ENCODE results near the gene PDCD4. TPM values are rescaled to one million over a fixed set of nuclear protein-coding genes. Genes with fewer than 3 reads are reported as not detected.

Gene PDCD4
- total RNA-seq, 1 experiment from 2014 or later, result 63.0 TPM

DNA sequence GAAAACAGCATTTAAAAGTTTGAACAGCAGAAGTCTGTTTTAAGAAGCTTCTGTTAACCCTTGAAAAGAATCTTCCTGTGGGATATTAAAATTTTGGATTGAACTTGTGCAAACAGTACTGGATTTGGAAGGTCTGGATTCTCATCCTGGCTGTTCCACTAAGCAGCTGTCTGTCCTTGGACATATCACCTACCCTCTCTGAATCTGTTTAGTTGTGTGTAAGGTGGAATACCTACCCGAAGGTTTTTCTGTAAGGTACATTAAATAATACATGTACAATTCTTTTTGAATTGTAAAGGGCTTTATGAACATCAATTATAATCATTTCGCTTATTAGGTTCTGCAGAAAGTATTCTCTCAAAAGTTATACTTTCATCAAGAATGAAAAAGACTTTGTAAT lies 2.2 kb downstream of the PDCD4 start:
- H3K79me2 ChIP-seq (ENCODE audit: insufficient read depth, low read length), result no peaks in the 10 kb centered on the region
- no peak overlapping the region for H3K4me3 ChIP-seq (replicated peaks in 1 of 2; ENCODE audit: low read depth in 1 of 2, low read length in 2 of 2)
- ChIA-PET CTCF (no interaction called here), RAD21 (ENCODE audit: low non-redundant PET in 1 of 2, low total read pairs in 2 of 2, uncharacterized antibody in 2 of 2, unreplicated experiment in 2 of 2) (no interaction called here), POLR2A (no interaction called here)
- no peak for TF ChIP-seq TCF7L2 (IDR thresholded peaks at IDR 0.05; ENCODE audit: borderline replicate concordance, extremely low read depth, insufficient read depth, insufficient read length)
- H3K36me3 ChIP-seq (ENCODE audit: control insufficient read depth in 1 of 2, insufficient read depth in 2 of 2, low read length in 2 of 2), result 0 out of 4 replicates have a peak, but pooled peaks cover 0 to 2% of the 10 kb centered on the region in 2 experiments
- no peak overlapping the region for H2AFZ ChIP-seq (ENCODE audit: low read depth, low read length, poor library complexity, severe bottlenecking)
- H4K20me1 ChIP-seq (ENCODE audit: insufficient read depth), result no peaks in the 10 kb centered on the region
- BruUV-seq (replicated peaks), result no TSS peak
- ATAC-seq, result no peak
- no peak overlapping the region for H3K4me2 ChIP-seq (ENCODE audit: low read length)
- H3K9ac ChIP-seq (ENCODE audit: low read length), result no peak overlapping the region
- DNase-seq (ENCODE audit: low read depth, low spot score), result no peak
- H3K27ac ChIP-seq (ENCODE audit: low read depth, low read length), result no peak overlapping the region
- H3K4me1 ChIP-seq (ENCODE audit: control insufficient read depth in 1 of 2, insufficient read depth in 2 of 2, low read length in 2 of 2), result peaks cover 14 to 20% of the 10 kb centered on the region in 2 experiments; a peak in 3 of 4 replicates
- no peaks in the 10 kb centered on the region for H3K27me3 ChIP-seq (ENCODE audit: insufficient read depth, low read length)
- intact Hi-C loops (cut with micrococcal nuclease), result no loop called here
- H3K9me2 ChIP-seq (ENCODE audit: insufficient read depth), result no peaks in the 10 kb centered on the region
- no peaks in the 10 kb centered on the region for H3K9me3 ChIP-seq (ENCODE audit: control insufficient read depth in 1 of 2, insufficient read depth in 1 of 2, low read depth in 1 of 2, low read length in 2 of 2)

DNA sequence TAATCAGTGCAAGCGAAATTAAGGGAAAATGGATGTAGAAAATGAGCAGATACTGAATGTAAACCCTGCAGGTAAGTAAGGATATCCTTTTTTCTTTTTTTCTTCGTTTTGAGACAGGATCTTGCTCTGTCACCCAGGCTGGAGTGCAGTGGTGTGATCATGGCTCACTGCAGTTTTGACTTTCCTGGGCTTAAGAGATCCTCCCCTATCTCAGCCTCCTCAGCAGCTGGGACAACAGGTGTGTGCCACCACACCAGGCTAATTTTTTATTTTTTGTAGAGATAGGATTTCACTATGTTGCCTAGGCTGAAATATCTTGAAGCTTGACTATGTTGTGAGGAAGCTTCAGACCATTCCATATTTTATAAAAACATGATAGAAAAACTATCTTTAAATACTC lies 4.3 kb downstream of the PDCD4 start:
- no peaks in the 10 kb centered on the region for H3K79me2 ChIP-seq (ENCODE audit: insufficient read depth, low read length)
- intact Hi-C loops (cut with micrococcal nuclease), result no loop called here
- H3K36me3 ChIP-seq (ENCODE audit: control insufficient read depth in 1 of 2, insufficient read depth in 2 of 2, low read length in 2 of 2), result 0 out of 4 replicates have a peak, but pooled peaks cover 0 to 2% of the 10 kb centered on the region in 2 experiments
- no peaks in the 10 kb centered on the region for H3K9me2 ChIP-seq (ENCODE audit: insufficient read depth)
- BruUV-seq (replicated peaks), result no TSS peak
- ChIA-PET RAD21 (ENCODE audit: low non-redundant PET in 1 of 2, low total read pairs in 2 of 2, uncharacterized antibody in 2 of 2, unreplicated experiment in 2 of 2) (no interaction called here), CTCF (interaction anchor here (1.4 kb wide), 1 partner anchor 11 kb away, joined by 5 read pairs; no protein-coding TSS in a partner anchor), POLR2A (no interaction called here)
- TF ChIP-seq YY1 (IDR thresholded peaks at IDR 0.05; ENCODE audit: extremely low read depth, insufficient replicate concordance, low read depth, low read length), result no peak
- no peak for TF ChIP-seq ZFX (IDR thresholded peaks at IDR 0.05)
- TF ChIP-seq EZH2phosphoT487 (IDR thresholded peaks at IDR 0.05; ENCODE audit: borderline replicate concordance), result no peak
- no peak for TF ChIP-seq TCF7L2 (IDR thresholded peaks at IDR 0.05; ENCODE audit: borderline replicate concordance, extremely low read depth, insufficient read depth, insufficient read length)
- TF ChIP-seq, protein P1, sequence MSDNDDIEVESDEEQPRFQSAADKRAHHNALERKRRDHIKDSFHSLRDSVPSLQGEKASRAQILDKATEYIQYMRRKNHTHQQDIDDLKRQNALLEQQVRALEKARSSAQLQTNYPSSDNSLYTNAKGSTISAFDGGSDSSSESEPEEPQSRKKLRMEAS (IDR thresholded peaks at IDR 0.05), result no peak
- no peak for TF ChIP-seq ELF1 (IDR thresholded peaks at IDR 0.05; ENCODE audit: borderline replicate concordance, low read depth)
- no peak for TF ChIP-seq CBX3 (IDR thresholded peaks at IDR 0.05; ENCODE audit: low read depth)
- no peak for TF ChIP-seq SRF (IDR thresholded peaks at IDR 0.05; ENCODE audit: low read depth)
- TF ChIP-seq REST (IDR thresholded peaks at IDR 0.05; ENCODE audit: low read depth), result no peak
- no peak for TF ChIP-seq JUND (IDR thresholded peaks at IDR 0.05)
- TF ChIP-seq RAD21 (IDR thresholded peaks at IDR 0.05; ENCODE audit: low read depth), result no peak
- no peak for TF ChIP-seq ZBTB33 (IDR thresholded peaks at IDR 0.05; ENCODE audit: extremely low read depth, insufficient replicate concordance, low read length)
- TF ChIP-seq ATF3 (IDR thresholded peaks at IDR 0.05), result no peak
- no peak for TF ChIP-seq POLR2A (IDR thresholded peaks at IDR 0.05; ENCODE audit: borderline replicate concordance, extremely low read depth, insufficient read depth, insufficient read length)
- DNase-seq (ENCODE audit: low read depth, low spot score) (no peak), ATAC-seq (no peak)
- no peak overlapping the region for H3K9ac ChIP-seq (ENCODE audit: low read length)
- peaks cover 14 to 18% of the 10 kb centered on the region in 2 experiments; a peak in 3 of 4 replicates for H3K4me1 ChIP-seq (ENCODE audit: control insufficient read depth in 1 of 2, insufficient read depth in 2 of 2, low read length in 2 of 2)
- no peaks in the 10 kb centered on the region for H3K9me3 ChIP-seq (ENCODE audit: control insufficient read depth in 1 of 2, insufficient read depth in 1 of 2, low read depth in 1 of 2, low read length in 2 of 2)
- no peaks in the 10 kb centered on the region for H3K27me3 ChIP-seq (ENCODE audit: insufficient read depth, low read length)
- H4K20me1 ChIP-seq (ENCODE audit: insufficient read depth), result no peaks in the 10 kb centered on the region
- no peak overlapping the region for H3K27ac ChIP-seq (ENCODE audit: low read depth, low read length)
- no peak overlapping the region for H3K4me2 ChIP-seq (ENCODE audit: low read length)
- H2AFZ ChIP-seq (ENCODE audit: low read depth, low read length, poor library complexity, severe bottlenecking), result no peak overlapping the region
- no peak overlapping the region for H3K4me3 ChIP-seq (replicated peaks in 1 of 2; ENCODE audit: low read depth in 1 of 2, low read length in 2 of 2)

Data from HCT116 (cell line).